Fibroblast of villous mesenchyme (primary cell): ENCODE data around the gene TKTL1. TPM values are rescaled to one million over a fixed set of nuclear protein-coding genes. Genes with fewer than 3 reads are reported as not detected.

Experiments
- DNase-seq: peaks from one replicate; pipeline ENCODE4 v3.0.0-alpha.2; 2010; ENCODE audit warnings: low read depth
- H3K4me3 ChIP-seq: 2 replicates; pipeline ENCODE4 v1.5.1; 2011; ENCODE audit warnings: low read depth, mild to moderate bottlenecking, low read length
- total RNA-seq: library from RNA; depleted of rRNA; stranded (reverse); fragments of >200 nt; gene quantifications from 2 replicates; pipeline ENCODE4 v1.2.3, GENCODE V29; 2012
- TF ChIP-seq, protein P1 (sequence below): IDR thresholded peaks from 2 replicates; pipeline ENCODE4 v1.5.1; 2012; ENCODE audit warnings: low read depth, mild to moderate bottlenecking, low read length; ENCODE audit not compliant: insufficient read depth

Gene TKTL1
- total RNA-seq, 1 donor: not detected

- TF ChIP-seq, protein P1, sequence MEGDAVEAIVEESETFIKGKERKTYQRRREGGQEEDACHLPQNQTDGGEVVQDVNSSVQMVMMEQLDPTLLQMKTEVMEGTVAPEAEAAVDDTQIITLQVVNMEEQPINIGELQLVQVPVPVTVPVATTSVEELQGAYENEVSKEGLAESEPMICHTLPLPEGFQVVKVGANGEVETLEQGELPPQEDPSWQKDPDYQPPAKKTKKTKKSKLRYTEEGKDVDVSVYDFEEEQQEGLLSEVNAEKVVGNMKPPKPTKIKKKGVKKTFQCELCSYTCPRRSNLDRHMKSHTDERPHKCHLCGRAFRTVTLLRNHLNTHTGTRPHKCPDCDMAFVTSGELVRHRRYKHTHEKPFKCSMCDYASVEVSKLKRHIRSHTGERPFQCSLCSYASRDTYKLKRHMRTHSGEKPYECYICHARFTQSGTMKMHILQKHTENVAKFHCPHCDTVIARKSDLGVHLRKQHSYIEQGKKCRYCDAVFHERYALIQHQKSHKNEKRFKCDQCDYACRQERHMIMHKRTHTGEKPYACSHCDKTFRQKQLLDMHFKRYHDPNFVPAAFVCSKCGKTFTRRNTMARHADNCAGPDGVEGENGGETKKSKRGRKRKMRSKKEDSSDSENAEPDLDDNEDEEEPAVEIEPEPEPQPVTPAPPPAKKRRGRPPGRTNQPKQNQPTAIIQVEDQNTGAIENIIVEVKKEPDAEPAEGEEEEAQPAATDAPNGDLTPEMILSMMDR: peak; percentile 55
- peak overlapping the region; percentile 60 for H3K4me3 ChIP-seq
- DNase-seq: peak; percentile 86
These were observed 78.0 kb downstream of the TKTL1 start for GRCh38 chrX:154373340-154374306.

GRCh38 chrX:154374313-154375155 is 78.9 kb downstream of the TKTL1 start, which contains the start of gene FLNA:
Gene FLNA, minus strand, starts transcription at chrX:154374634. Its CDS starts 3,389 bp downstream, at chrX:154371245.
- DNase-seq: no peak
- TF ChIP-seq, protein P1: no peak

GRCh38 chrX:154375156-154375504 is 79.5 kb downstream of the TKTL1 start:
- H3K4me3 ChIP-seq: peak overlapping the region; percentile 41
- TF ChIP-seq, protein P1: no peak
- DNase-seq: no peak

More at GRCh38 chrX:154374313-154375155, 78.9 kb downstream of the TKTL1 start, which contains the start of gene FLNA:
- H3K4me3 ChIP-seq: peak within 1 kb of the TSS; percentile 60

DNA sequence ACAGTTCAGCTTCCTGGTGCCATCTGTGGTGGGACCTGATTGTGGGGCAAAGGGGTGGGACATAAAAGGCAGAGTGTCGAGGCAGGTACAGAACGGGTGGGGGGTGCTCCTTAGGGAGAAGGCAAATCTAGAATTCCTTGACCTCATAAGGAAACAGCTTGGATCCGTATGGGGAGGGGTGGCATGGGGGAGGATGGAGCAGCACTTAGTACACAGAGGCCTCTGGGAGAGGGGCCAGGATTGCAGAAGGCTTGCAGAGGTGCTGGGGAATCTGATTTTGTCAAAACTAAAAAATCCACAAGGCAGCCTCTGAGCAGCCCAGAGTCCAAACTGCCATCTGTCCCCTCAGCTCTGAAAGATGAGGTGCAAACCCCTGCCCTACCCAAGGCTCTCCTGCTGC is 81.2 kb downstream of the TKTL1 start:
- DNase-seq: no peak
- no peak overlapping the region for H3K4me3 ChIP-seq
- TF ChIP-seq, protein P1: no peak

DNA sequence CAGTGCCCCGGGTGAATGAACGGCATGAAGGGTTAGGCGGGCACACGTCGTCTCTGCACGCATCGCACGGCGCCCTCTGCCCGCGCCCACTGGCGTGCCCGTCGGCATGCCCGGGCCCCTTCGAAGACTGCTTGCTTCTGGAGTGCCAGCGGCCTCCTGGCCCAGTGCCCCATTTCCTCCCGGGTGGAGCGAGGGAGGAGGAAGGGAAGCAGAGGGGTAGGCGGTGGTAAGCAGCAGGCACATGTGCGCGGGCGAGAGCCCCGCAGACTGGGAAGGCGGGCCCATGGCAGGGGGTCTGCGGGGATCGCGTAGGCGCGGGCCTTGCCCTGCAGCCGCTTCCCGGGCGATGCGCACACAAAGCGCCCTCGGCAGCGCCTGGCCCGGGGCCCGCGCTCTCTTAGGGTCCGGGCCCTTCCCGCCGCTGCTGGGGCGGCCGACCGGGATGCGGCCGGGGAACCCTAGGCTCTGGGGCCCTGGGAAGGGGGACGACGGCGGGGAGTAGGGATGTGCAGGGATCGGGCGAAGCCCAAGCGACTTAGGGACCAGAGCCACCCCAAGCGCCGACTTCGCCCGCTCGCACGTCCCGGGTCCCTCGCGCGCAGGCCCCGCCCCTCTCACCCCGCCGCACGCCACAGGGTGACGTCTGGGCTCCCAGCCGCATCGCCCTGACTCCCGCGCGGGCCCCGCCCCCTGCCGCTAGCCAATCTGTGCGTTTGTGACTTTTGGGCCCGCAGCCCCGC is 82.6 kb downstream of the TKTL1 start:
- DNase-seq: no peak
- TF ChIP-seq, protein P1: no peak
- H3K4me3 ChIP-seq: peak overlapping the region; percentile 51

GRCh38 chrX:154378799-154379568 is 83.4 kb downstream of the TKTL1 start, which contains the start of gene EMD:
Gene EMD, plus strand, starts transcription at chrX:154379295. Its CDS starts 190 bp downstream, at chrX:154379485.
- TF ChIP-seq, protein P1: no peak
- DNase-seq: peak; percentile 98
- H3K4me3 ChIP-seq: peak within 1 kb of the TSS; percentile 69
